SU-DHL-6 (cell line): ENCODE measurements around the gene OR52E6.

Experiments
- H2AFZ ChIP-seq: fragments of 200-600 bp; sonication (generic); 2 replicates; pipeline ENCODE4 v1.6.1; 2014; ENCODE audit warnings: low read depth, mild to moderate bottlenecking, moderate library complexity, mixed read lengths, antibody characterized with exemption, low read length; ENCODE audit not compliant: severe bottlenecking
- H3F3A ChIP-seq: fragments of 200-600 bp; shearing (Covaris generic); 2 replicates; pipeline ENCODE4 v1.6.0; 2016; ENCODE audit warnings: antibody characterized with exemption, mild to moderate bottlenecking; ENCODE audit not compliant: insufficient read depth
- H3K27ac ChIP-seq: fragments of 200-600 bp; sonication (generic); 2 replicates; pipeline ENCODE4 v1.5.1; 2016; ENCODE audit warnings: low read depth, mild to moderate bottlenecking, low read length, moderate library complexity, mixed read lengths
- H3K27me3 ChIP-seq: fragments of 200-600 bp; sonication (generic), shearing (Covaris generic); 2 replicates; pipeline ENCODE4 v1.6.0; 2014; ENCODE audit warnings: mild to moderate bottlenecking, low read length
- H3K36me3 ChIP-seq: fragments of 200-600 bp; sonication (generic); 2 replicates; pipeline ENCODE4 v1.6.1; 2014; ENCODE audit warnings: mild to moderate bottlenecking, low read length, mixed read lengths
- H3K4me2 ChIP-seq: fragments of 300-600, 200-600 bp; shearing (Covaris generic), sonication (generic); 2 replicates; pipeline ENCODE4 v1.6.0; 2014; ENCODE audit warnings: low read length, low read depth, mild to moderate bottlenecking; ENCODE audit not compliant: poor library complexity, severe bottlenecking
- H3K4me3 ChIP-seq: fragments of 200-600 bp; sonication (generic); 2 replicates; pipeline ENCODE4 v1.5.1; 2014; ENCODE audit warnings: antibody characterized with exemption, low read length, mild to moderate bottlenecking, mixed read lengths; ENCODE audit not compliant: insufficient read depth, poor library complexity, severe bottlenecking
- H3K79me2 ChIP-seq: fragments of 200-600 bp; sonication (generic); 2 replicates; pipeline ENCODE4 v1.6.1; 2014; ENCODE audit warnings: mild to moderate bottlenecking, low read length, moderate library complexity; ENCODE audit not compliant: insufficient read depth
- H3K9ac ChIP-seq: fragments of 200-600 bp; sonication (generic); 2 replicates; pipeline ENCODE4 v1.7.0; 2014; ENCODE audit warnings: mild to moderate bottlenecking, low read length
- H3K9me2 ChIP-seq: fragments of 200-600 bp; sonication (generic); replicated peaks from 2 replicates; pipeline ENCODE4 v1.6.1; 2014; ENCODE audit warnings: low read length; ENCODE audit not compliant: insufficient read depth
- H3K9me3 ChIP-seq: fragments of 200-600 bp; sonication (generic); 2 replicates; pipeline ENCODE4 v1.6.1; 2014; ENCODE audit warnings: low read length, mixed read lengths; ENCODE audit not compliant: insufficient read depth
- H4K20me1 ChIP-seq: fragments of 200-600 bp; sonication (generic); 2 replicates; pipeline ENCODE4 v1.6.1; 2014; ENCODE audit warnings: low read depth, mild to moderate bottlenecking, antibody characterized with exemption, low read length, moderate library complexity, mixed read lengths
- EZH2phosphoT487 ChIP-seq: fragments of 200-600 bp; sonication (generic), shearing (Covaris generic); conservative IDR thresholded peaks from 2 replicates; pipeline ENCODE4 v1.6.1; 2018; ENCODE audit warnings: mild to moderate bottlenecking, antibody characterized with exemption, low read length, moderate library complexity, mixed read lengths
- TF ChIP-seq, protein P1 (sequence below): fragments of 200-600 bp; sonication (generic); IDR thresholded peaks from one replicate; pipeline ENCODE4 v1.5.1; 2017; ENCODE audit warnings: antibody characterized with exemption, mild to moderate bottlenecking, low read length, moderate library complexity; ENCODE audit not compliant: insufficient read depth, poor library complexity, severe bottlenecking

The OR52E6 gene

GRCh38 chr11:5841797-5842196 is at the start of gene OR52E6:
Gene OR52E6, minus strand, starts transcription at chr11:5841897. Its CDS starts 0 bp downstream, at chr11:5841897.
- Histone ChIP-seq H3K4me2 (no peak within 1 kb of the TSS), H3K9ac (no peak within 1 kb of the TSS), H3K9me2 (no peaks in the 10 kb centered on the region), H4K20me1 (no peaks in the 10 kb centered on the region), H3K36me3 (no peaks in the 10 kb centered on the region), H3K79me2 (no peaks in the 10 kb centered on the region), H3K9me3 (peaks cover 5% of the 10 kb centered on the region; the same call in 1 of the 2 replicates), H3K27me3 (no peaks in the 10 kb centered on the region; the same call in 1 of the 2 replicates), H3K27ac (no peak within 1 kb of the TSS), H2AFZ (no peak within 1 kb of the TSS), H3F3A (no peaks in the 10 kb centered on the region), H3K4me3 (no peak within 1 kb of the TSS)
- TF ChIP-seq, protein P1, sequence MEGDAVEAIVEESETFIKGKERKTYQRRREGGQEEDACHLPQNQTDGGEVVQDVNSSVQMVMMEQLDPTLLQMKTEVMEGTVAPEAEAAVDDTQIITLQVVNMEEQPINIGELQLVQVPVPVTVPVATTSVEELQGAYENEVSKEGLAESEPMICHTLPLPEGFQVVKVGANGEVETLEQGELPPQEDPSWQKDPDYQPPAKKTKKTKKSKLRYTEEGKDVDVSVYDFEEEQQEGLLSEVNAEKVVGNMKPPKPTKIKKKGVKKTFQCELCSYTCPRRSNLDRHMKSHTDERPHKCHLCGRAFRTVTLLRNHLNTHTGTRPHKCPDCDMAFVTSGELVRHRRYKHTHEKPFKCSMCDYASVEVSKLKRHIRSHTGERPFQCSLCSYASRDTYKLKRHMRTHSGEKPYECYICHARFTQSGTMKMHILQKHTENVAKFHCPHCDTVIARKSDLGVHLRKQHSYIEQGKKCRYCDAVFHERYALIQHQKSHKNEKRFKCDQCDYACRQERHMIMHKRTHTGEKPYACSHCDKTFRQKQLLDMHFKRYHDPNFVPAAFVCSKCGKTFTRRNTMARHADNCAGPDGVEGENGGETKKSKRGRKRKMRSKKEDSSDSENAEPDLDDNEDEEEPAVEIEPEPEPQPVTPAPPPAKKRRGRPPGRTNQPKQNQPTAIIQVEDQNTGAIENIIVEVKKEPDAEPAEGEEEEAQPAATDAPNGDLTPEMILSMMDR: no peak
- TF ChIP-seq EZH2phosphoT487: no peak

DNA sequence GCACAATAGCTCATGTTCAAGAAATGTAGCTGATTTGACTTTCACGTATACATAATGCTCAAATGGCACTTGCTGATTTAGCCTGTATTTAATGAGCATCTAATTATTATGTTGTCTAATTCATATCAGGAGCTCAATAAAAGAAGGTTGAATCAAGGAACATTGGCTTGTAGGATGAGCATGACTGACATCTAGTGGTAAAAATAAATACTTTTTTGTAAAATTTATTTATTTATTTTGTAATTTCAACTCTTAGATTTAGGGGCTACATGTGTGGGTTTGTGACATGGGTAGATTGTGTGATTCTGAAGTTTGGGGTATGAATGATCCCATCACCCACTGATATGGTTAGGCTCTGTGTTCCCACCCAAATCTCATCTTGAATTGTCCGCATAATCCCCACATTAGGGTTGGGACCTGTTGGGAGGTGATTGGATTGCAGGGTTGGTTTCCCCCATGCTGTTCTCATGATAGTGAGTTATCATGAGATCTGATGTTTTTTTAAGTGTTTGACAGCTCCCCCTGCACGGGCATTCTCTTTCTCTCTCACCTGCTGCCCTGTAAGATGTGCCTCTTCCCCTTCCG is 49.6 kb upstream of the OR52E6 start:
- Histone ChIP-seq H3K9me2 (no peaks in the 10 kb centered on the region), H3K27ac (no peak overlapping the region), H3K9ac (no peak overlapping the region), H2AFZ (no peak overlapping the region), H3K9me3 (no peaks in the 10 kb centered on the region), H3F3A (no peaks in the 10 kb centered on the region), H3K4me2 (no peak overlapping the region), H3K36me3 (no peaks in the 10 kb centered on the region), H4K20me1 (peaks cover 5% of the 10 kb centered on the region; the same call in 1 of the 2 replicates), H3K27me3 (no peaks in the 10 kb centered on the region), H3K4me3 (no peak overlapping the region), H3K79me2 (no peaks in the 10 kb centered on the region)
- TF ChIP-seq, protein P1: peak; percentile 19
- TF ChIP-seq EZH2phosphoT487: no peak

DNA sequence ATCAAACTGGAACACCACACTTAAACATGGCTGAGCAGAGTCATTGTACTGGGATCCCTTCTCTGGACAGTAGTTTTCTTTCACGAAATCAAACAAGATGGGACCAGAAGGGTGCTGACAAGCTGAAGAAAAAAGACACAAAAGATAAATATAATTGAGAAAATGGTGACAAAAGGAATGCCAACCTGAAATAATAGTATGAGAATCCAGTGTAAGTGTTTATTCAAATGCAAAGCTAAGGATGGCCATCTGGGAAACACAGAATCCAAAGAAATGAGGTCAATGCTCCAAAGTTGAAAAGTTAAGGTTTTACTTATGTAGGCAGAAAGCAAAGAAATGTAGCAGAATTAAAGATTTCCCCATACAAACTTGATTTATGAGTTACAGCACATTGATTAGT is 46.0 kb upstream of the OR52E6 start:
- no peaks in the 10 kb centered on the region for H3K9me3 ChIP-seq
- no peak overlapping the region for H2AFZ ChIP-seq
- TF ChIP-seq EZH2phosphoT487: no peak
- TF ChIP-seq, protein P1: no peak
- H3F3A ChIP-seq: no peaks in the 10 kb centered on the region
- no peaks in the 10 kb centered on the region for H3K9me2 ChIP-seq
- H4K20me1 ChIP-seq: peaks cover 5% of the 10 kb centered on the region; the same call in 1 of the 2 replicates
- no peaks in the 10 kb centered on the region for H3K36me3 ChIP-seq
- no peak overlapping the region for H3K27ac ChIP-seq
- H3K27me3 ChIP-seq: no peaks in the 10 kb centered on the region
- H3K4me2 ChIP-seq: no peak overlapping the region
- no peak overlapping the region for H3K9ac ChIP-seq
- H3K79me2 ChIP-seq: no peaks in the 10 kb centered on the region
- H3K4me3 ChIP-seq: no peak overlapping the region
